HPDE6-E6E7 (cell line): ENCODE results near the gene IL15.
A peak's percentile ranks its signal among the peaks of the same experiment; 100 is the strongest.
"Not testable (repeated sequence)": the region's sequence is repeated elsewhere in the genome, so short reads cannot be mapped to it uniquely, and the experiment has no call there.

Experiments
- DNase-seq: peaks from one replicate; pipeline ENCODE4 v3.0.0; 2011; ENCODE audit warnings: missing footprints; ENCODE audit errors: extremely low spot score

The IL15 gene, protein sequence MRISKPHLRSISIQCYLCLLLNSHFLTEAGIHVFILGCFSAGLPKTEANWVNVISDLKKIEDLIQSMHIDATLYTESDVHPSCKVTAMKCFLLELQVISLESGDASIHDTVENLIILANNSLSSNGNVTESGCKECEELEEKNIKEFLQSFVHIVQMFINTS

DNA sequence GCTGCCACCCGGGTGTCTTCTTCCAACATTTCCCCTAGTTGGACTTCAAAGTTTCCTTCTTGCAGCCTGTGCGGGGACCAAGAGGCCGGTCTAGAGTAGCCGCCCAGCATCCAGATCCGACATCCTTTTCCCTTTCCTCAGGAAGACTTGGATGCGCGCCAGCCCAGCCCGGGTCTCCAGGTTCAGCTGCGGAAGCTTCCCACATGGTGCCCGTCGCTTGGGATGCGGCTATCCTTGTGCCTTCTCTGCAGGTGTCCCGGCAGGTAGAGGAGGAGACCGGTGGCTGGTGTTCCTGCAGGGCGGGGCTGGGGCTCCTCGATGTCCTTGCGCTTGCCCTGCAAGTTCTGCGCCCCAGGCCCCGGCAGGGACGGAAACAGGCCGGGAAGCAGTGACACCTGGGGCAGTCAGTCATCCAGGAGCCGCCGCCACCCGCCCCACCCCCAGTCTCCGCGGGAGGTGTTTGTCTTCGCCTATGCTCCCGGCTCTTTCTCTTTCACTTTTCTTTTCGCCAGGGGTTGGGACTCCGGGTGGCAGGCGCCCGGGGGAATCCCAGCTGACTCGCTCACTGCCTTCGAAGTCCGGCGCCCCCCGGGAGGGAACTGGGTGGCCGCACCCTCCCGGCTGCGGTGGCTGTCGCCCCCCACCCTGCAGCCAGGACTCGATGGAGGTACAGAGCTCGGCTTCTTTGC lies at the start of gene IL15:
TSS of gene IL15 (plus strand) at position 502 of the 689 bp plus-strand sequence. CDS start 82,882 bp downstream, outside the sequence.
- peak; percentile 90 for DNase-seq

DNA sequence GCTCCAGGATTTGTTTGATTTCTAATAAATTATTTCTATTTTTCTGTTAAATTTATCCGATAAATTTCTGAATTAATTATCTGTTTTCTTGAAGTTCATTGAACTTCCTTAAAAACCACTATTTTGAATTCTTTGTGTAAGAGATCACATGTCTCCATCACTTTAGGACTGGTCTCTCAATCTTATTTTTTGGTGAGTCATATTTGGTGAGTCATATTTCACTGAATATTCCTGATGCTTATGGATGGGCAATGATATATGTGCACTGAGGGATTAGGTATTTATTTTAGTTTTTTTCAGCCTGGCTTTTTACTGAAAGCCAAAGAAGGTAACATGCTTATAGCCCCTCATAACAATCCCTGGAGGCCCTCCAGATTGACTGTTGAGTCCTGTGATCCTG lies 48.5 kb upstream of the IL15 start:
- DNase-seq = no peak

DNA sequence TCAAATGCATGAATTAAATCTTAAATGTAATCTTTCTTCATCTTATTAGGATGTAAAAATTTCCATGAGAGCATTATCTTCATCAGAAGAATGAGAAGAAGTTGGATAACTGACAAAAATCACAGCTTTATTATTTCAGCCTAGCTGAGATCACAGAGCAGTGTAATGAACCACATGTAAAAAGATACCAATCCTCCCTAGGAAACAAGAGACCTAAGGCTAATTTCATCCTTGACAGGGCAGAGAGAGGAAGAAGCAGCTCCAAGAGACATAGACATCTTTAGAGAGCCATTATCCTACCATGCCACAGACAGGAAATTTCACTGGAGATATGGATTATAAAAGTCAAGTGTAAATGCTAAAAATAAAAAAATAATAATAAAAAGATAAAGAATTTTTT lies 40.9 kb upstream of the IL15 start:
- DNase-seq = no peak

DNA sequence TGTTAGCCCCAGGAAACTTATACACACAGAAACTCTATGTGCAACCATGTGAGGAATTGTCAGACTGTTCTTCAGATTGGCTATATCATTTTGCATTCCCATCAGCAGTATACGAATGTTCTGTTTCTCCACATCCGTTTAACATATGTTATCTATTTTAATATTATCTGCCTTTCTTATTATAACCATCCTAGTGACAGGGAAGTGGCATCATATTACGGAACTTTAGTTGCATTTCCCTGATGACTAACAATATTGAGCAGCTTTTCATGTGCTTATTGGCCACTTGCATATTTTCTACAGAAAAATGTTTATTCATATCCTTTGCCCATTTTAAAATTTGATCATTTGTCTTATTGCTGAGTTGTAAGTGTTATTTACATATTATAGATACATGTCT lies 36.5 kb upstream of the IL15 start:
- no peak for DNase-seq

DNA sequence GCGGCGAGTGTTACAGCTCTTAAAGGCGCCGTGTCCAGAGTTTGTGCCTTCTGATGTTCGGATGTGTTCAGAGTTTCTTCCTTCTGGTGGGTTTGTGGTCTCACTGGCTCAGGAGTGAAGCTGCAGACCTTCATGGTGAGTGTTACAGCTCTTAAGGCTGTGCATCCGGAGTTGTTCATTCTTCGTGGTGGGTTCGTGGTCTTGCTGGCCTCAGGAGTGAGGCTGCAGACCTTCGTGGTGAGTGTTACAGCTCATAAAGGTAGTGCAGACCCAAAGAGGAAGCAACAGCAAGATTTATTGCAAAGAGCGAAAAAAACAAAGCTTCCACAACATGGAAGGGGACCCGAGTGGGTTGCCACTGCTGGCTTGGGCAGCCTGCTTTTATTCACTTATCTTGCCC lies 31.7 kb upstream of the IL15 start:
- not testable (repeated sequence) for DNase-seq

DNA sequence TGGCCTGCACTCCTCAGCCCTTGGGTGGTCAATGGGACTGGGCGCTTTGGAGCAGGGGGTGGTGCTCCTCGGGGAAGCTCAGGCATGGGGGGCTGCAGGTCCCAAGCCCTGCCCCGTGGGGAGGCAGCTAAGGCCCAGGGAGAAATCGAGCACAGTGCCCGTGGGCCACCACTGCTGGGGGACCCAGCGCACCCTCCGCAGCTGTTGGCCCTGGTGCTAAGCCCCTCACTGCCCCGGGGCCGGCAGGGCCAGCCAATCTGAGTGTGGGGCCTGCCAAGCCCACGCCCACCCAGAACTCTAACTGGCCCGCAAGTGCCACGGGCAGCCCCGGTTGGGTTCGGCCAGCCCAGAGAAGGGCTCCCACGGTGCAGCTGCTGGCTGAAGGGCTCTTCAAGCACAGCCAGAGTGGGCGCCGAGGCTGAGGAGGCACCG lies 30.9 kb upstream of the IL15 start:
- DNase-seq = no peak

DNA sequence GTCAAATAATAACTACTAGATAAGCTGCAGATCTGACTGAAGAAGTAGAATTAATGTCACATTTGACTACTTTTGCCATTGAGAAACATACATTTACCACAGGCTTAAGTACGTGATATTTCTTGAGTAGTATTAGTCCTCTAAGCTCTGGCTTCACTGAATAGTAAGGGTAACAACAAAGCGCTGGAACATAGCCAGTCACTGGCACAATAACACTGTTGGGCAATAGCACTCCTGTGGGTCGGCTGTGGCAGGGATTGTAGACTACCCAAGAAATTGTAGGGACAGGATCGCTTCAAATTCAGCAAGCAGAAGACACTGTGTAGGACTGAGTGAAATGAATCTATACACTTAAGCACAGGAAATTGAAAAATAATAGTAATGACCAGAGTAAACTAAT lies 27.1 kb upstream of the IL15 start:
- DNase-seq = no peak

DNA sequence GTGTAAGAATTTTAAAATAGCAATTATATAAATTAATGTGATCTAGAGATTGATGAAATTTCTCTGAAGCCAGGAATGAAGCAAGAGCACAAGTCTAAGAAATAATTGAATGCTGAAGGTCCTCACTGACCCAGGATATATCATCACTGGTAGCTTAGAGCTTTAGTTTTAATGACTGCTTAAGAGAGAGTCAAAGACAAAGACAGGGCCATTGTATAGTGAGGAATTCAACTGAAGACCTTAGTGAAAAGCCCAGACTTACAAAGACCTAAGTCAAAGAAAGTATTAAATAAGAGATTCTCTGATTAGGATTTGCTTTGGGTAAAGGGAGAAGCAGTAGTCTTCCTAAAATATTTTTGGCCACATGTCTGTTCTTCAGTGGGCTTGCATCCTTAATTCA lies 26.0 kb upstream of the IL15 start:
- no peak for DNase-seq

DNA sequence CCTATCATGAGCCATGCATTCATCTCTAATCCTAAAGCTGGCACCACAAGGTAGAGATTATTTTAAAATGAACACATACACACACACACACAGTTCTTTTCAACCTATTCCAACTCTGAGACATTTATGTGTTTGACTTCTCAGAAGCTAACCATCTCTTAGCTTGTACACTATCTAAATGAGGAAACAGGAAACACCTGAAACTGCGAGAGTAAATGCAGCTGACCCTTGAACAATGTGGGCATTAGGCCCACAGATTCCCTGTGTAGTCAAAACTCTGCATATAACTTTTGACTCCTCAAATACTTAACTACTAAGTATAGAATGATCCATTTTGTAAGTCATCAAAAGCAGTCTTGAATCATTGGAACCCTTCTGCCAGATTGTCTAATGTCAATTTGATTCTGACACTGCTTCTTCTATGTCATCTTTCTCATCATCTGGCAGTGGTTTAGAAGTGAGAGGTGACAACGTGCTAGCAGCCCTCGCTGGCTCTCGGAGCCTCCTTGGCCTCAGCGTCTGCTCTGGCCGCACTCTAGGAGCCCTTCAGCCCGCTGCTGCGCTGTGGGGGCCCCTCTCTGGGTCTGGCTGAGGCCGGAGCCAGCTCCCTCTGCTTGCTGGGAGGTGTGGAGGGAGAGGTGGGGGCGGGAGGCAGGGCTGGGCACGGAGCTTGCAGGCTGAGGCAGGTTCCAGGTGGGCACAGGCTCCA lies 21.4 kb upstream of the IL15 start:
- DNase-seq = no peak

DNA sequence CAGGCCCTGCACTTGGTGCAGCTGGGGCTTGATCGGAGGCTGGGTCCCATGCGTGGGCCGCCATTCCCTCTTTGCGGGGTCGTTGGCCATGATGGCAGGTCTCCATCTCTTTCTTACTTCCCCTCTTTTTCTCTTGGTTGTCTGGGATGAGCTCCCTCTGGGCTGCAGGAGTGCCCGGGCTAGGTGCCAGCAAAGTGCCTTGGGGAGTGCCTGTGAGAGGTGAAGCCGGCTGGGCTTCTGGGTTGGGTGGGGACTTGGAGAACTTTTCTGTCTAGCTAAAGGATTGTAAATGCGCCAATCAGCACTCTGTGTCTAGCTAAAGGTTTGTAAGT lies 20.8 kb upstream of the IL15 start:
- DNase-seq = not testable (repeated sequence)

DNA sequence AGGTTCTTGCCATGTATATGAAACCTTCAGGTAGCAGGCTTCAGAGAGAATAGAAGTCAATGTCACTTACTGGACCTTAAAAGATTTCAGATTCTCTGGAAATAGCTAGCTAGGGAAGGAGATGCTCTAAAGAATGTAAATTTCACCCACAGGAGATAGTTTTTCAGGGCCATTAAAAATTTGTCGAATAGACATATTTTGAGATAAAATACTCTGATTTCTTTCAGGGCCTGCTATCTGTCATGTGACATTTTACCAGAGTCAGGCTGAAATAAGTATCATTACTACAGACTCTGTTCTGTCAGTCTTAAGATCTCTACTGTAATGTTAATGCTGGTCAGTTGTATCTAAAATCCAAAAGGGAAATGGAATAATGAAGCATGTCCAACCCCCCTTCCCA lies 15.7 kb upstream of the IL15 start:
- no peak for DNase-seq

DNA sequence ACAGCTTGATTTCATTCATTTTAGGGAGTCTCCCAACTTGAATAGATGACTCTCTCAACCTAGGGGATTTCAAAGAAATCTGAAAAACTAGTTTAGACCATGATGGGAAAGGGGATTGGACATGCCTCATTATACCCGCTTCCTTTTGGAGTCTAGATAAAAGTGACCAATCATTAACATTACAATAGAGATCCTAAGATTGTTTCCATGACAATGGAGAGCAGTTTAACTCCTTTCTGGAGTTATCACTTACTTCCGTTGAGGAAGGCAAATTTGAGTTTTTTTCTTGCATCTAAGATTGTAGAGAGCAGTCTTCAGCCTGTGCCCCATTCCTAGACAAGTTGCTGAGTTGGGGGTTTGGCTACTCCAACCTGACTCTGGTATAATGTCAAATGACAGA lies 11.4 kb upstream of the IL15 start:
- no peak for DNase-seq

DNA sequence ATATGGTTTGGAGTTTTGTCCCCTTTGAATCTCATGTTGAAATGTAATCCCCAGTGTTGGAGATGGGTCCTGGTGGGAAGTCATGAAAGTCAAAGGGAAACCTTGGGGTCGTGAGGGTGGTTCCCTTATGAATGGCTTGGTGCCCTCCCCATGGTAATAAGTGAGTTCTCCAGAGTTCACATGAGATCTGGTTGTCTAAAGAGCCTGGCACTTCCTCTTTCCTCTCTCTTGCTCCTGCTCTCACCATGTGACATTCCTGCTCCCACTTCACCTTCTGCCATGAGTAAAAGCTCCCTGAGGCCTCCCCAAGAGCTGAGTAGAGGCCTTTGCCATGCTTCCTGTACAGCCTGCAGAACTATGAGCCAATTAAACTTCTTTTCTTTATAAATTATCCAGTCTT lies 5.5 kb upstream of the IL15 start:
- DNase-seq = no peak

DNA sequence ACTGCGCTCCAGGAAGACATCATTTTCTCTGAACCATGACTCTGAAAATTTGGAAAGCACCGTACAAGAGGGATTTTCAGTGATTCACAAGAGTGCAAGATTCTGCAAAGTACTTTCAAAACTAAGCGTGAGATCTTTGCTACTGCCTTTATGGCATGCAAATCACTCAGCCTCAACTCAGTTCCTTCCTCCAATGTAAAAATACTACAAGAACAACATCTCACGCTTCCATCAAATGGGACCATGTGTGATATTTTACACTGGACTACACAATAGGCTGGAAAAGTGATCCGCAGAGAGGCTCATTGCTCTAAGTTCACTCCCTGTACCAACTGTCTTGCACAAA lies 674 bp upstream of the IL15 start:
- DNase-seq = no peak

DNA sequence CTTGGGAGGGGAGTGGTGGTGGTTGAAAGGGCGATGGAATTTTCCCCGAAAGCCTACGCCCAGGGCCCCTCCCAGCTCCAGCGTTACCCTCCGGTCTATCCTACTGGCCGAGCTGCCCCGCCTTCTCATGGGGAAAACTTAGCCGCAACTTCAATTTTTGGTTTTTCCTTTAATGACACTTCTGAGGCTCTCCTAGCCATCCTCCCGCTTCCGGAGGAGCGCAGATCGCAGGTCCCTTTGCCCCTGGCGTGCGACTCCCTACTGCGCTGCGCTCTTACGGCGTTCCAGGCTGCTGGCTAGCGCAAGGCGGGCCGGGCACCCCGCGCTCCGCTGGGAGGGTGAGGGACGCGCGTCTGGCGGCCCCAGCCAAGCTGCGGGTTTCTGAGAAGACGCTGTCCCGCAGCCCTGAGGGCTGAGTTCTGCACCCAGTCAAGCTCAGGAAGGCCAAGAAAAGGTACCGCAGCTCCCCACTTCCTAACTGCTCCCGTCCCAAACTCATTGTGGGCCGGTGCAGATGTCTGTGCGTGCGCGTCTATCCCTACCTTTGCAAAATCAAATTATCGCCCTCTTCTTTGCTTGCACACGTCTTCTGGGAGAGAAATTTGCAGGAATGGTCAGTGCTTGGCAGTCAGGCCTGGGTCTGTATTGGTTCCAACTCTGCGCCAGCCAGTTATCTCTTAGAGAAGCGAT lies 533 bp downstream of the IL15 start:
- peak; percentile 57 for DNase-seq

DNA sequence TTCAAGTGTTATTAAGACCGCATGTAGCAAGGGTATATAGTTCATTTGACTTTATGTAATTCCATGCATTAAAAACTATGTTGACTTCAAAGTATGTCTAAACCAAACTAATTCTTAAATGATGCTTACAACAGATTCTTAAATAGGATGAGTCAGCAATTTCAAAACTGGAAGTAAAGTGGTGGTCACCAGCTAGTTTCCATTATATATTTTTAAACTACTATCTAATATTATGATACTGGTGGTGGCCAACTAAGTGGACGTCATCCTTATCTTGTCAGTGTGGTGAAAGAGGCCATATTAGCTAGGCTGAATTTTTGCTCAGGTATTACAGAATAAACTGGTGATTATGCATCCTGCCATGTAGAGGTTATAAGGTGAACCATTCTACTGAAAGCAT lies 1.2 kb downstream of the IL15 start:
- DNase-seq = no peak

DNA sequence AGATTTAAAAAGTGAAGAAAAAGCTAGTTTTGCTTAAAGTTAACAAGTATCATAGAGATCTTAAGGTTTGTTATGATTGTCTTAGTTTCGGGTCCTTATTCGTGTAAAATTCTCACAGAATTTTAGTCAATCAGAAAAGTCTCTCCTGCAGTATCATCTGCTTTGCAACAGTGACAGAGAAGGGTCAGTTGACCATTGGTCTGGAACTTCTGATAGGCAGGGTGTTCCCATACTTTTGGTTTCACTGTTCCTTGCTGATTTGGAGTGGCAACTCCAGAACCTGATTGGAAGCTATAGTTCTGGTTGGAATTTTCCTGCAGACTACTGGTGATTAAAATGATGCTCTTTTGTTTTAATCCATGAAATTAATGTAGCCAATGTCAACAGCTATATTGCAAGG lies 1.8 kb downstream of the IL15 start:
- no peak for DNase-seq

DNA sequence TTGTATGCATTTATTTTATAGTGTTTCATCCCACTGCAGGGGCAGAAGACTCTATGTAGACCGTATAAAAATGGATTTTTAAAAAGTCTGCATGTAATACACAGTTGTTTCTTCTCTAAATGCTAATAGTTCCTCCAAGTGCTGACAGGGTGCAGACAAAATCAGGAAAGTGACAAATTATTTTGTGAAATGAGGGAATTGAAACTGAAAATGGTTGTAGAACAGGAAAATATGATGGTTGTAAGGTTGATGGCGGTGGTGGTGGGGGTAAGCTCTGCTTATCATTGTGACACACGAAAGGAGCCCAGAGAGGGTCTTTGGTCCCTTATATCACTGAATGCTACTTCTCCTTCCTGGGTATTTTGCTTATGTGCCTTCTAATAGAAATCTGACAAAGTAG lies 4.3 kb downstream of the IL15 start:
- no peak for DNase-seq

DNA sequence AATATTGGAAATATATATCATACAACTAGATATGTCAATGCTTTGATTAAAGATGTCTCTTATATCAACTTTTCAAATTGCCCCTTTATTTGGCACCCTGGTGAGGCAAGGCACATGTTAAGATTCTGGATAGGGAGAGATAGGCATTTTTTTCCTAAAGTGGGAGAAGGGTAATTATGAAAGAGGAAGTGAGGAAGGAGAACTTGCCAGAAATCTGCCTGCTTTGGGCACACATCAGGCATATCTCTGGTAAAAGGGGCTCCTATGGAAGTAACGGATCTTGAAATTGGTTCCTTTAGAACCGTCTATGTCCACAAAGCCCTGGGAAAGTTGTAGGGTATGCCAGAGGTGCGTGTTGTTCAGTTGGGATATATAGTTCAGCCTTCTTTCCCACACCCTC lies 5.7 kb downstream of the IL15 start:
- no peak for DNase-seq

DNA sequence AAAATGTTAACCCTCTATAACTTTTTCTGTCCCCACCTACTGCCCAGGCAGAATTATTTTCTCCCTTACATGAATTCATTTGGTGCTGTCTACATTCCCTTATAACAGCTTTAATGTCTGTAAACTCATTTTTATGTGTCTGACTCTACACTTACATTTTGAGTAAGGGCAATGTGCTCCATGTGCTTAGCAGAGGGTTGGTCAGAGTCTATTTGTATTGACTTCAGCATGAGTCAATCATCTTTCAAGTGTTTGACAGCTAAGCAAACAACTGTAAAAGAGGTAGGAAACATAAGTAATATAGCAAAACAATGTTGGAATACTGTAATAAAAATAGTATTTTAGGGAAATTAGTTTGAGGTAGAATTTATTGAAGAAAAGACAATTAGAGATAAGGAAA lies 6.3 kb downstream of the IL15 start:
- peak; percentile 33 for DNase-seq

DNA sequence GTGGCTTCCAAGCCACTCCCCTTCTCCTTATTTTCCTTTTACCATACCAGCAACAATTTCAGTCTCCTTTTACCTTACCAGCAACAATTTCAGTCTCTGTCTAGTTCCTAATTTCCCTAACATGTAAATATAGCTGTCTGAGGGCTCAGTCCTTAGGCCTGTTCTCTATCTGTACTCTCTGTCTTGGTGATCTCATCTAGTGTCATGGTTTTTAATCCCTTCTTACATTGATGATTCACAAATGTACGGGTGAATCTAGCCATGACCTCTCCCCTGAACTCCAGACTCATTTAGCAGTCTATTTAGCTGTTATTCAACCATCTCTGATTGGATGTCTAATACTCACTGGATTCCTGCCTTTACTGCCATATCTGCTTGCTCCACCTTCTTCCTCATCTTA lies 7.2 kb downstream of the IL15 start:
- peak; percentile 84 for DNase-seq

DNA sequence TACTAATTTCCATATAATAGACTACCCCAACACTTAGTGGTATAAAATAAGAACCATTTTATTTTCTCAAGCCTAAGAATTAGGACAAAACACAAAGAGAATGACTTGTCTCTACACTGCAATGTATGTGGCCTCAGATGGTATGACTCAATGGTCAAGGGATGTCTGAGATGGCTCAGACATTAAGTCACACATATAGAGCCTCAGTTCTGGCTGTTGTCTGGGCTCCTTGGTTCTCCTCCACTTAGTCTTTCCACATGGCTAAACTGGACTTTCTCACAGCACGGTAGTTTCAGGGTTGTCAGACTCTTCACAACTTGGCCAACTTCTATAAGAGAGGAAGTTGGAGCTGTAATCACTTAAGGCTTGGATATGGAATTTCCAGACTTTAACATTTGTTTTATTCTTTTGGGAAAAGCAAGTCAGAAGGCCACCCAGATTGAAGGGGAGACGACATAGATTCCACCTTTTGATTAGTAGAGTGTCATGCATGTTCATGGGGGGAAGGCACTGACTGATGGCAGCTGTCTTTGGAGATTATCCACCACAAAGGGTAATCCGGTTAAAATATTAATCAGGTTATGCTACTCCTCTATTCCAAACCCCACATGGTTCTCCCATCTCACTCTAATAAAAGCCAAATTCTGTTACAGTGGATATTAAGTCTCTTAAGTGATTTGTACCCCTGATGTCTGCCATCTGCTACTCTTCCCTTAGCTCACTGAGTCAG lies 9.4 kb downstream of the IL15 start:
- no peak for DNase-seq
